WTC11 (cell line): ENCODE data around the gene PGPEP1. TPM values are rescaled to one million over a fixed set of nuclear protein-coding genes. Genes with fewer than 3 reads are reported as not detected.

Experiments
- ATAC-seq: fragments of 200-7000 bp; cut with Tn5 transposase; 2 replicates; pipeline ENCODE4 v1.10.0; 2021; ENCODE audit warnings: mild to moderate bottlenecking, moderate library complexity
- CTCF ChIA-PET: fragments of 300-600 bp; sonication (Branson Sonifier 250); formaldehyde crosslinking; loops from one replicate; lab custom pipeline; 2021; ENCODE audit warnings: antibody characterized with exemption; lab: Charles Lee
- POLR2A ChIA-PET: fragments of 350-600 bp; sonication (Branson Sonifier 250); formaldehyde crosslinking; loops from one replicate; lab custom pipeline; 2021; ENCODE audit warnings: antibody characterized with exemption; lab: Charles Lee
- DNase-seq: peaks from one replicate; pipeline ENCODE4 v3.0.0; 2021; ENCODE audit warnings: low spot score
- H3K27ac Mint-ChIP-seq: 2 replicates; pipeline ENCODE4 v1.8.0; 2021; ENCODE audit warnings: mixed read lengths
- H3K27me3 Mint-ChIP-seq: 2 replicates; pipeline ENCODE4 v1.8.0; 2021; ENCODE audit warnings: low read depth, mild to moderate bottlenecking, moderate library complexity, mixed read lengths
- H3K36me3 Mint-ChIP-seq: 2 replicates; pipeline ENCODE4 v1.8.0; 2021; ENCODE audit warnings: mixed read lengths
- H3K4me1 Mint-ChIP-seq: 2 replicates; pipeline ENCODE4 v1.8.0; 2022; ENCODE audit warnings: mixed read lengths
- H3K4me3 Mint-ChIP-seq: 2 replicates; pipeline ENCODE4 v1.8.0; 2021; ENCODE audit warnings: mild to moderate bottlenecking, moderate library complexity, mixed read lengths
- H3K9me3 Mint-ChIP-seq: 2 replicates; pipeline ENCODE4 v1.8.0; 2021; ENCODE audit warnings: mixed read lengths
- AFF4 ChIP-seq: sonication (generic); formaldehyde crosslinking; IDR thresholded peaks from 2 replicates; pipeline ENCODE4 v1.8.1; 2023; ENCODE audit warnings: mild to moderate bottlenecking, missing genetic modification reagents, borderline replicate concordance
- ARID4B ChIP-seq: sonication (generic); formaldehyde crosslinking; IDR thresholded peaks from 2 replicates; pipeline ENCODE4 v1.8.0; 2023; ENCODE audit warnings: missing genetic modification reagents, mild to moderate bottlenecking, borderline replicate concordance
- ATF1 ChIP-seq: sonication (generic); formaldehyde crosslinking; IDR thresholded peaks from 2 replicates; pipeline ENCODE4 v1.8.1; 2023; ENCODE audit warnings: mild to moderate bottlenecking, moderate library complexity, missing genetic modification reagents
- FOXP1 ChIP-seq: sonication (generic); formaldehyde crosslinking; IDR thresholded peaks from 2 replicates; pipeline ENCODE4 v1.8.0; 2022; ENCODE audit warnings: missing genetic modification reagents, mild to moderate bottlenecking, moderate library complexity, borderline replicate concordance
- HMGXB4 ChIP-seq: sonication (generic); formaldehyde crosslinking; IDR thresholded peaks from 2 replicates; pipeline ENCODE4 v1.8.1; 2023; ENCODE audit warnings: mild to moderate bottlenecking, moderate library complexity, missing genetic modification reagents
- IRF1 ChIP-seq: sonication (generic); formaldehyde crosslinking; IDR thresholded peaks from 2 replicates; pipeline ENCODE4 v1.8.0; 2023; ENCODE audit warnings: missing genetic modification reagents
- KAT7 ChIP-seq: sonication (generic); formaldehyde crosslinking; IDR thresholded peaks from 2 replicates; pipeline ENCODE4 v1.8.1; 2023; ENCODE audit warnings: missing genetic modification reagents, mild to moderate bottlenecking, borderline replicate concordance
- MXD4 ChIP-seq: fragments of 250-450 bp; sonication (Bioruptor Pico); IDR thresholded peaks from 2 replicates; pipeline ENCODE4 v1.8.0; 2021; ENCODE audit warnings: mild to moderate bottlenecking, moderate library complexity, borderline replicate concordance
- NR2C2 ChIP-seq: sonication (generic); formaldehyde crosslinking; IDR thresholded peaks from 2 replicates; pipeline ENCODE4 v1.8.0; 2022; ENCODE audit warnings: mild to moderate bottlenecking, missing genetic modification reagents
- USF1 ChIP-seq: sonication (generic); formaldehyde crosslinking; IDR thresholded peaks from 2 replicates; pipeline ENCODE4 v1.8.0; 2022; ENCODE audit warnings: mild to moderate bottlenecking, missing genetic modification reagents
- ZBTB21 ChIP-seq: sonication (generic); formaldehyde crosslinking; IDR thresholded peaks from 2 replicates; pipeline ENCODE4 v1.8.1; 2023; ENCODE audit warnings: mild to moderate bottlenecking, missing genetic modification reagents, borderline replicate concordance
- ZBTB43 ChIP-seq: sonication (generic); formaldehyde crosslinking; IDR thresholded peaks from 2 replicates; pipeline ENCODE4 v1.8.1; 2023; ENCODE audit warnings: mild to moderate bottlenecking, missing genetic modification reagents
- ZNF121 ChIP-seq: sonication (generic); formaldehyde crosslinking; IDR thresholded peaks from 2 replicates; pipeline ENCODE4 v1.8.0; 2023; ENCODE audit warnings: missing genetic modification reagents
- ZNF232 ChIP-seq: sonication (generic); formaldehyde crosslinking; IDR thresholded peaks from 2 replicates; pipeline ENCODE4 v1.8.0; 2022; ENCODE audit warnings: mild to moderate bottlenecking, missing genetic modification reagents
- ZNF317 ChIP-seq: sonication (generic); formaldehyde crosslinking; IDR thresholded peaks from 2 replicates; pipeline ENCODE4 v1.8.1; 2023; ENCODE audit warnings: low read depth, mild to moderate bottlenecking, moderate library complexity, missing genetic modification reagents, borderline replicate concordance
- total RNA-seq: library from RNA; stranded (reverse); gene quantifications from 3 replicates; pipeline ENCODE4 v1.2.3, GENCODE V29; 2021
- TF ChIP-seq, protein P1 (sequence below): sonication (generic); formaldehyde crosslinking; IDR thresholded peaks from 2 replicates; pipeline ENCODE4 v1.8.0; 2022; ENCODE audit warnings: mild to moderate bottlenecking, missing genetic modification reagents
- TF ChIP-seq, protein P2 (sequence below): fragments of 250-450 bp; sonication (Bioruptor Pico); IDR thresholded peaks from 2 replicates; pipeline ENCODE4 v1.8.0; 2021; ENCODE audit warnings: mild to moderate bottlenecking

Gene PGPEP1
- total RNA-seq, 1 experiment from 2014 or later = 68.1 TPM

DNA sequence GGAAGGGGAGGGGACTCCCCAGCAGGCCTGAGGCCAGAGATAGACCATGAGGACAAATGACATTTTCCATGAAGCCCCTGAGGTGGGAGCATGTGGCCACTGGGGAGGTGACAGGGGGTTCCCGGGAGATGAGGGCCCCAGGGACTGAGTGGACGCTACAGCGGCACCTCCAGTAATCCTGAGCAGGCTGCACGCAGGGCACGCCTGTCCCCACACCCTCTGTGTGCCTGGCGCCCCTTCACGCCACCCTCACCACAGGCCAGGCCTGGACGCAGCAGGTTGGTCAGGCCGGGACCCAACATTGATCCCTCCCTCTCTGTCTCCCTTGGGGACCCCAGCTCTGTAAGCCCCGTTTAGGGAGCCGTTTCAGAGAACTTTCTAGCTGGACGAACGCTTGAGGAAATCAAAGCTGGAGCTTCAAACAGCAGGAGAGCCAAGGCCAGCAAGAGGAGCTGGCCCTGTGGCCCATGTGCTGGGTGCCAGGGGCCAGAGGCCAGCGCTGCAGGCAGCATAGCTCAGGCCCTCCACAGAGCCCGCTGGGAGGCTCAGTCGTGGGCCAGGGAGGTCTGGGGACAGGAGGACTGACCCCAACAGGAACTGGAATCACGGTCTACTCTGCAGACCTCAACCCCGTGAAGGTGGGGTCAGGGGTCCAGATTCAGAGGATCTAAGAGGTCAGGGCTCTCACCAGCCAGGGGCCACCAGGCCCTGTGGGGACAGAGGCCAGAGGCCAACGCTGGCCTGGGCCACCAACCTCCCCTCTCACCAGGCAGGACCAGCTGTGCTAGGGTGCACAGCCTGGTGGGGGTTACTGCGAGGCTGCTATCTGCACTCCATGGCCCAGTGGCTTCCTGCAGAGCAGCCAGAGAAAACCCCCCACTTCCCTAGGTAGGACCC lies 32.1 kb upstream of the PGPEP1 start:
- ChIA-PET POLR2A (interaction anchor here (1.2 kb wide), 1 partner anchor 14 kb away, joined by 3 read pairs; no protein-coding TSS in a partner anchor), CTCF (interaction anchor here (2.6 to 3.4 kb wide), 2 partner anchors 14 to 29 kb away, joined by 10 to 26 read pairs; partner anchors contain the start of gene LSM4)
- ATAC-seq = no peak
- TF ChIP-seq ATF1 (no peak), FOXP1 (CRISPR knock-in tag) (0 out of 2 replicates have a peak, but pooled peaks have one; percentile 17)
- no peak overlapping the region for H3K27ac Mint-ChIP-seq
- peaks cover 37% of the 10 kb centered on the region for H3K4me1 Mint-ChIP-seq
- DNase-seq = no peak
- H3K9me3 Mint-ChIP-seq = no peaks in the 10 kb centered on the region
- no peak overlapping the region for H3K4me3 Mint-ChIP-seq
- no peaks in the 10 kb centered on the region for H3K27me3 Mint-ChIP-seq
- peaks cover 27% of the 10 kb centered on the region for H3K36me3 Mint-ChIP-seq

- Mint-ChIP-seq H3K4me3 (no peak overlapping the region), H3K4me1 (peaks cover 31% of the 10 kb centered on the region), H3K36me3 (peaks cover 33% of the 10 kb centered on the region), H3K27ac (no peak overlapping the region), H3K9me3 (no peaks in the 10 kb centered on the region), H3K27me3 (no peaks in the 10 kb centered on the region)
- DNase-seq (no peak), ATAC-seq (no peak)
- POLR2A ChIA-PET = interaction anchor here (1.2 kb wide), 1 partner anchor 13 kb away, joined by 3 read pairs; no protein-coding TSS in a partner anchor
- CTCF ChIA-PET = interaction anchor here (2.6 to 3.4 kb wide), 2 partner anchors 13 to 30 kb away, joined by 10 to 26 read pairs; partner anchors contain the start of gene LSM4
- TF ChIP-seq NR2C2 (CRISPR knock-in tag) (no peak), ZNF121 (CRISPR knock-in tag) (no peak), IRF1 (CRISPR knock-in tag) (no peak), HMGXB4 (CRISPR knock-in tag) (no peak), USF1 (CRISPR knock-in tag) (no peak), ARID4B (CRISPR knock-in tag) (no peak), MXD4 (CRISPR knock-in tag) (no peak), AFF4 (CRISPR knock-in tag) (no peak), ZNF317 (CRISPR knock-in tag) (no peak), ZBTB43 (no peak), KAT7 (CRISPR knock-in tag) (no peak), ZNF232 (CRISPR knock-in tag) (no peak), ZBTB21 (CRISPR knock-in tag) (no peak)
- TF ChIP-seq, protein P1, sequence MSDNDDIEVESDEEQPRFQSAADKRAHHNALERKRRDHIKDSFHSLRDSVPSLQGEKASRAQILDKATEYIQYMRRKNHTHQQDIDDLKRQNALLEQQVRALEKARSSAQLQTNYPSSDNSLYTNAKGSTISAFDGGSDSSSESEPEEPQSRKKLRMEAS (CRISPR knock-in tag) = no peak
- TF ChIP-seq, protein P2, sequence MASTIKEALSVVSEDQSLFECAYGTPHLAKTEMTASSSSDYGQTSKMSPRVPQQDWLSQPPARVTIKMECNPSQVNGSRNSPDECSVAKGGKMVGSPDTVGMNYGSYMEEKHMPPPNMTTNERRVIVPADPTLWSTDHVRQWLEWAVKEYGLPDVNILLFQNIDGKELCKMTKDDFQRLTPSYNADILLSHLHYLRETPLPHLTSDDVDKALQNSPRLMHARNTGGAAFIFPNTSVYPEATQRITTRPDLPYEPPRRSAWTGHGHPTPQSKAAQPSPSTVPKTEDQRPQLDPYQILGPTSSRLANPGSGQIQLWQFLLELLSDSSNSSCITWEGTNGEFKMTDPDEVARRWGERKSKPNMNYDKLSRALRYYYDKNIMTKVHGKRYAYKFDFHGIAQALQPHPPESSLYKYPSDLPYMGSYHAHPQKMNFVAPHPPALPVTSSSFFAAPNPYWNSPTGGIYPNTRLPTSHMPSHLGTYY = no peak
These were observed 31.5 kb upstream of the PGPEP1 start for GRCh38 chr19:18308948-18309325.
